WTC11 (cell line): ENCODE measurements around the gene KIF22. TPM values are rescaled to one million over a fixed set of nuclear protein-coding genes. Genes with fewer than 3 reads are reported as not detected.

ENCODE experiments used
- ATAC-seq: fragments of 200-7000 bp; cut with Tn5 transposase; 2 replicates; pipeline ENCODE4 v1.10.0; 2021; ENCODE audit warnings: mild to moderate bottlenecking, moderate library complexity
- CTCF ChIA-PET: fragments of 300-600 bp; sonication (Branson Sonifier 250); formaldehyde crosslinking; loops from one replicate; lab custom pipeline; 2021; ENCODE audit warnings: antibody characterized with exemption; lab: Charles Lee
- POLR2A ChIA-PET: fragments of 350-600 bp; sonication (Branson Sonifier 250); formaldehyde crosslinking; loops from one replicate; lab custom pipeline; 2021; ENCODE audit warnings: antibody characterized with exemption; lab: Charles Lee
- DNase-seq: peaks from one replicate; pipeline ENCODE4 v3.0.0; 2021; ENCODE audit warnings: low spot score
- H3K27ac Mint-ChIP-seq: 2 replicates; pipeline ENCODE4 v1.8.0; 2021; ENCODE audit warnings: mixed read lengths
- H3K27me3 Mint-ChIP-seq: 2 replicates; pipeline ENCODE4 v1.8.0; 2021; ENCODE audit warnings: low read depth, mild to moderate bottlenecking, moderate library complexity, mixed read lengths
- H3K36me3 Mint-ChIP-seq: 2 replicates; pipeline ENCODE4 v1.8.0; 2021; ENCODE audit warnings: mixed read lengths
- H3K4me1 Mint-ChIP-seq: 2 replicates; pipeline ENCODE4 v1.8.0; 2022; ENCODE audit warnings: mixed read lengths
- H3K4me3 Mint-ChIP-seq: 2 replicates; pipeline ENCODE4 v1.8.0; 2021; ENCODE audit warnings: mild to moderate bottlenecking, moderate library complexity, mixed read lengths
- H3K9me3 Mint-ChIP-seq: 2 replicates; pipeline ENCODE4 v1.8.0; 2021; ENCODE audit warnings: mixed read lengths
- ARID4B ChIP-seq: sonication (generic); formaldehyde crosslinking; IDR thresholded peaks from 2 replicates; pipeline ENCODE4 v1.8.0; 2023; ENCODE audit warnings: missing genetic modification reagents, mild to moderate bottlenecking, borderline replicate concordance
- ATF2 ChIP-seq: sonication (generic); formaldehyde crosslinking; IDR thresholded peaks from 2 replicates; pipeline ENCODE4 v1.8.1; 2022; ENCODE audit warnings: low read depth, missing genetic modification reagents, borderline replicate concordance
- CBFB ChIP-seq: sonication (generic); formaldehyde crosslinking; IDR thresholded peaks from 2 replicates; pipeline ENCODE4 v1.8.1; 2022; ENCODE audit warnings: mild to moderate bottlenecking, low read depth, missing genetic modification reagents
- CDX4 ChIP-seq: fragments of 250-450 bp; sonication (Bioruptor Pico); IDR thresholded peaks from 2 replicates; pipeline ENCODE4 v1.9.0; 2021; ENCODE audit warnings: moderate library complexity, mild to moderate bottlenecking, inconsistent platforms, borderline replicate concordance
- CREB1 ChIP-seq: sonication (generic); formaldehyde crosslinking; IDR thresholded peaks from 2 replicates; pipeline ENCODE4 v1.8.0; 2023; ENCODE audit warnings: mild to moderate bottlenecking, missing genetic modification reagents
- CTCF ChIP-seq: fragments of 200-600 bp; IDR thresholded peaks from 2 replicates; pipeline ENCODE4 v1.8.0; 2022; ENCODE audit warnings: antibody characterized with exemption
- EMX1 ChIP-seq: fragments of 250-450 bp; sonication (Bioruptor Pico); IDR thresholded peaks from 2 replicates; pipeline ENCODE4 v1.8.0; 2021; ENCODE audit warnings: mild to moderate bottlenecking
- ESRRA ChIP-seq: sonication (generic); formaldehyde crosslinking; IDR thresholded peaks from 2 replicates; pipeline ENCODE4 v1.8.1; 2022; ENCODE audit warnings: mild to moderate bottlenecking, missing genetic modification reagents, borderline replicate concordance
- ETV6 ChIP-seq: sonication (generic); formaldehyde crosslinking; IDR thresholded peaks from 2 replicates; pipeline ENCODE4 v1.8.1; 2022; ENCODE audit warnings: mild to moderate bottlenecking, missing genetic modification reagents
- FOXJ3 ChIP-seq: sonication (generic); formaldehyde crosslinking; IDR thresholded peaks from 2 replicates; pipeline ENCODE4 v1.9.0; 2021; ENCODE audit warnings: missing genetic modification reagents, mild to moderate bottlenecking, borderline replicate concordance
- FOXK1 ChIP-seq: sonication (generic); formaldehyde crosslinking; IDR thresholded peaks from 2 replicates; pipeline ENCODE4 v1.8.0; 2022; ENCODE audit warnings: mild to moderate bottlenecking, moderate library complexity, missing genetic modification reagents
- HMGXB4 ChIP-seq: sonication (generic); formaldehyde crosslinking; IDR thresholded peaks from 2 replicates; pipeline ENCODE4 v1.8.1; 2023; ENCODE audit warnings: mild to moderate bottlenecking, moderate library complexity, missing genetic modification reagents
- MAX ChIP-seq: sonication (generic); formaldehyde crosslinking; IDR thresholded peaks from 2 replicates; pipeline ENCODE4 v1.8.0; 2022; ENCODE audit warnings: mild to moderate bottlenecking, missing genetic modification reagents
- NFE2L1 ChIP-seq: sonication (generic); formaldehyde crosslinking; IDR thresholded peaks from 2 replicates; pipeline ENCODE4 v1.8.1; 2023; ENCODE audit warnings: missing genetic modification reagents
- NFYB ChIP-seq: sonication (generic); formaldehyde crosslinking; conservative IDR thresholded peaks from 2 replicates; pipeline ENCODE4 v1.8.0; 2022; ENCODE audit warnings: low read depth, missing genetic modification reagents
- RORB ChIP-seq: fragments of 250-450 bp; sonication (Bioruptor Pico); IDR thresholded peaks from 2 replicates; pipeline ENCODE4 v1.9.0; 2021; ENCODE audit warnings: mild to moderate bottlenecking
- TEAD4 ChIP-seq: sonication (generic); formaldehyde crosslinking; IDR thresholded peaks from 2 replicates; pipeline ENCODE4 v1.8.0; 2022; ENCODE audit warnings: mild to moderate bottlenecking, missing genetic modification reagents
- USF2 ChIP-seq: sonication (generic); formaldehyde crosslinking; IDR thresholded peaks from 2 replicates; pipeline ENCODE4 v1.8.1; 2023; ENCODE audit warnings: mild to moderate bottlenecking, missing genetic modification reagents, moderate library complexity
- ZNF396 ChIP-seq: fragments of 250-450 bp; sonication (Bioruptor Pico); IDR thresholded peaks from 2 replicates; pipeline ENCODE4 v1.8.0; 2021; ENCODE audit warnings: mild to moderate bottlenecking, moderate library complexity, borderline replicate concordance
- ZNF423 ChIP-seq: fragments of 250-450 bp; sonication (Bioruptor Pico); IDR thresholded peaks from 2 replicates; pipeline ENCODE4 v2.1.2; 2022; ENCODE audit warnings: mild to moderate bottlenecking, moderate library complexity
- ZNF512 ChIP-seq: sonication (generic); formaldehyde crosslinking; IDR thresholded peaks from 2 replicates; pipeline ENCODE4 v1.8.1; 2022; ENCODE audit warnings: missing genetic modification reagents, borderline replicate concordance
- total RNA-seq: library from RNA; stranded (reverse); gene quantifications from 3 replicates; pipeline ENCODE4 v1.2.3, GENCODE V29; 2021

The KIF22 gene
- total RNA-seq, 1 experiment from 2014 or later, result 182 TPM

- Mint-ChIP-seq H3K27me3 (no peaks in the 10 kb centered on the region; the same call in 1 of the 2 replicates), H3K36me3 (no peaks in the 10 kb centered on the region), H3K4me3 (no peak overlapping the region), H3K9me3 (no peaks in the 10 kb centered on the region), H3K27ac (no peak overlapping the region), H3K4me1 (no peaks in the 10 kb centered on the region)
- POLR2A ChIA-PET, result interaction anchor here (0.6 to 0.7 kb wide), 2 partner anchors 103 to 192 kb away, joined by 3 to 4 read pairs; no protein-coding TSS in a partner anchor
- ATAC-seq, result no peak
- CTCF ChIA-PET, result interaction anchor here (0.6 to 2.7 kb wide), 2 partner anchors 9 to 27 kb away, joined by 3 to 30 read pairs; no protein-coding TSS in a partner anchor
- TF ChIP-seq NFE2L1 (CRISPR knock-in tag) (no peak), FOXJ3 (CRISPR knock-in tag) (no peak), RORB (CRISPR knock-in tag) (no peak), CTCF (no peak)
- no peak for DNase-seq
These were observed 49.3 kb downstream of the KIF22 start for GRCh38 chr16:29839822-29840221.

- H3K27ac Mint-ChIP-seq, result no peak overlapping the region
- ChIA-PET POLR2A (interaction anchor here (0.6 to 0.7 kb wide), 2 partner anchors 104 to 192 kb away, joined by 3 to 4 read pairs; no protein-coding TSS in a partner anchor), CTCF (interaction anchor here (0.6 to 2.7 kb wide), 2 partner anchors 8 to 27 kb away, joined by 3 to 30 read pairs; no protein-coding TSS in a partner anchor)
- no peaks in the 10 kb centered on the region for H3K36me3 Mint-ChIP-seq
- no peak for DNase-seq
- H3K4me3 Mint-ChIP-seq, result no peak overlapping the region
- no peak for TF ChIP-seq ATF2 (CRISPR knock-in tag)
- no peak for TF ChIP-seq ZNF512 (CRISPR knock-in tag)
- TF ChIP-seq ESRRA (CRISPR knock-in tag), result no peak
- no peak for TF ChIP-seq NFYB (CRISPR knock-in tag)
- TF ChIP-seq HMGXB4, result no peak
- no peak for TF ChIP-seq MAX (CRISPR knock-in tag)
- no peak for TF ChIP-seq ZNF396 (CRISPR knock-in tag)
- no peak for TF ChIP-seq ARID4B (CRISPR knock-in tag)
- TF ChIP-seq TEAD4 (CRISPR knock-in tag), result no peak
- TF ChIP-seq ZNF423 (CRISPR knock-in tag), result no peak
- TF ChIP-seq NFE2L1 (CRISPR knock-in tag), result no peak
- no peak for TF ChIP-seq EMX1 (CRISPR knock-in tag)
- TF ChIP-seq USF2, result no peak
- no peak for TF ChIP-seq ETV6 (CRISPR knock-in tag)
- TF ChIP-seq FOXK1 (CRISPR knock-in tag), result no peak
- no peak for TF ChIP-seq CREB1
- TF ChIP-seq CBFB (CRISPR knock-in tag), result no peak
- TF ChIP-seq CDX4 (CRISPR knock-in tag), result no peak
- no peaks in the 10 kb centered on the region for H3K4me1 Mint-ChIP-seq
- H3K9me3 Mint-ChIP-seq, result no peaks in the 10 kb centered on the region
- no peaks in the 10 kb centered on the region; the same call in 1 of the 2 replicates for H3K27me3 Mint-ChIP-seq
- no peak for ATAC-seq
These were observed 49.7 kb downstream of the KIF22 start for GRCh38 chr16:29840240-29840639.
